ENCODE results near the gene NDUFB1.

GRCh38 chr14:92144708-92145107 is 23.2 kb upstream of the NDUFB1 start:
- TF ChIP-seq CTCF (IDR thresholded peaks at IDR 0.05) = no peak
- no peak for TF ChIP-seq EZH2 (IDR thresholded peaks at IDR 0.05; ENCODE audit: borderline replicate concordance, insufficient read depth, low read depth, low read length, poor library complexity, severe bottlenecking)

All from B cell (primary cell).